Measurements from ENCODE around the gene GPC6.

GPC6 gene

DNA sequence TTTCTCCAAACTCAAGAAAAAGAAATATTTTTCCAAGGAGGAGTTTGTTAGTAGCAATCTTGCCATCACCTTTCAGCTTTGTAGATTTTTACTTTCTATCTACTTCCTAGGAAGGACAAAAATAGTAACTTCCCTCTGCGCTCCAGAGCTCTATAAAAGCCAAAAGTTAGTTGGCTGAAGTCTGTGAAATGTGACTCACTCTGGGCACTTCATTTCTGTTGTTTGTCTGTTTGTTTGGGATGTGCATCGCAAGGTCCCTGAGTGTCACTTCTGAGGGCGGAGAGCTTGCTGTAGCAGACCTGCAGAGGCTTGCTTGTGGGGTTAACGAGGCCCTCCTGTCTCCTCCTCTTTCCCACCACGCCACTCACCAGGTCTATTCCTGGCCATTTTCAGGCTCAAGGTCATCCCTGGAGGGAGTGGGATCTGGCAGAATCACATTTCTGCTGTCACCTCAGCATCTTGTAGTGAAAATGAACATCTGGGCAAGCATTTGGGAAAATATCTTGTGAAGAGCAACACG lies 307.6 kb downstream of the GPC6 start:
- POLR2A ChIA-PET: no interaction called here
- CTCF ChIA-PET: no interaction called here
- Histone ChIP-seq H3K36me3 (ENCODE audit: control insufficient read depth in 2 of 2, insufficient read depth in 1 of 2, low read length in 2 of 2) (no peaks in the 10 kb centered on the region), H3K27ac (ENCODE audit: extremely low read depth, low read depth, low read length) (no peak overlapping the region), H3K4me1 (ENCODE audit: control insufficient read depth, insufficient read depth, low read length) (no peaks in the 10 kb centered on the region), H3K9me3 (ENCODE audit: control insufficient read depth, insufficient read depth, low read depth, low read length) (no peaks in the 10 kb centered on the region), H3K4me3 (ENCODE audit: low read depth, low read length) (no peak overlapping the region)
- TF ChIP-seq ZNF747 (tag by site-specific recombination; IDR thresholded peaks at IDR 0.05) (no peak), YY2 (tag by site-specific recombination; IDR thresholded peaks at IDR 0.05) (no peak), SALL2 (tag by site-specific recombination; IDR thresholded peaks at IDR 0.05; ENCODE audit: borderline replicate concordance) (no peak), ZNF776 (tag by site-specific recombination; IDR thresholded peaks at IDR 0.05; ENCODE audit: borderline replicate concordance) (no peak), ZNF10 (tag by site-specific recombination; IDR thresholded peaks at IDR 0.05) (no peak), BCL11B (tag by site-specific recombination; IDR thresholded peaks at IDR 0.05; ENCODE audit: low read depth) (no peak), ZNF549 (tag by site-specific recombination; IDR thresholded peaks at IDR 0.05) (no peak), ZNF266 (tag by site-specific recombination; IDR thresholded peaks at IDR 0.05; ENCODE audit: low read depth) (no peak), MEIS1 (CRISPR knock-in tag; IDR thresholded peaks at IDR 0.05; ENCODE audit: borderline replicate concordance) (no peak), ZNF341 (tag by site-specific recombination; IDR thresholded peaks at IDR 0.05; ENCODE audit: low read depth) (no peak), ZNF830 (tag by site-specific recombination; IDR thresholded peaks at IDR 0.05; ENCODE audit: low read depth) (no peak), ZNF211 (tag by site-specific recombination; IDR thresholded peaks at IDR 0.05; ENCODE audit: low read depth) (no peak)
- TF ChIP-seq, protein P1, sequence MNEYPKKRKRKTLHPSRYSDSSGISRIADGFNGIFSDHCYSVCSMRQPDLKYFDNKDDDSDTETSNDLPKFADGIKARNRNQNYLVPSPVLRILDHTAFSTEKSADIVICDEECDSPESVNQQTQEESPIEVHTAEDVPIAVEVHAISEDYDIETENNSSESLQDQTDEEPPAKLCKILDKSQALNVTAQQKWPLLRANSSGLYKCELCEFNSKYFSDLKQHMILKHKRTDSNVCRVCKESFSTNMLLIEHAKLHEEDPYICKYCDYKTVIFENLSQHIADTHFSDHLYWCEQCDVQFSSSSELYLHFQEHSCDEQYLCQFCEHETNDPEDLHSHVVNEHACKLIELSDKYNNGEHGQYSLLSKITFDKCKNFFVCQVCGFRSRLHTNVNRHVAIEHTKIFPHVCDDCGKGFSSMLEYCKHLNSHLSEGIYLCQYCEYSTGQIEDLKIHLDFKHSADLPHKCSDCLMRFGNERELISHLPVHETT (tag by site-specific recombination; IDR thresholded peaks at IDR 0.05): no peak
- TF ChIP-seq, protein P2, sequence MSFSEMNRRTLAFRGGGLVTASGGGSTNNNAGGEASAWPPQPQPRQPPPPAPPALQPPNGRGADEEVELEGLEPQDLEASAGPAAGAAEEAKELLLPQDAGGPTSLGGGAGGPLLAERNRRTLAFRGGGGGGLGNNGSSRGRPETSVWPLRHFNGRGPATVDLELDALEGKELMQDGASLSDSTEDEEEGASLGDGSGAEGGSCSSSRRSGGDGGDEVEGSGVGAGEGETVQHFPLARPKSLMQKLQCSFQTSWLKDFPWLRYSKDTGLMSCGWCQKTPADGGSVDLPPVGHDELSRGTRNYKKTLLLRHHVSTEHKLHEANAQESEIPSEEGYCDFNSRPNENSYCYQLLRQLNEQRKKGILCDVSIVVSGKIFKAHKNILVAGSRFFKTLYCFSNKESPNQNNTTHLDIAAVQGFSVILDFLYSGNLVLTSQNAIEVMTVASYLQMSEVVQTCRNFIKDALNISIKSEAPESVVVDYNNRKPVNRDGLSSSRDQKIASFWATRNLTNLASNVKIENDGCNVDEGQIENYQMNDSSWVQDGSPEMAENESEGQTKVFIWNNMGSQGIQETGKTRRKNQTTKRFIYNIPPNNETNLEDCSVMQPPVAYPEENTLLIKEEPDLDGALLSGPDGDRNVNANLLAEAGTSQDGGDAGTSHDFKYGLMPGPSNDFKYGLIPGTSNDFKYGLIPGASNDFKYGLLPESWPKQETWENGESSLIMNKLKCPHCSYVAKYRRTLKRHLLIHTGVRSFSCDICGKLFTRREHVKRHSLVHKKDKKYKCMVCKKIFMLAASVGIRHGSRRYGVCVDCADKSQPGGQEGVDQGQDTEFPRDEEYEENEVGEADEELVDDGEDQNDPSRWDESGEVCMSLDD (tag by site-specific recombination; IDR thresholded peaks at IDR 0.05): no peak
- TF ChIP-seq, protein P3, sequence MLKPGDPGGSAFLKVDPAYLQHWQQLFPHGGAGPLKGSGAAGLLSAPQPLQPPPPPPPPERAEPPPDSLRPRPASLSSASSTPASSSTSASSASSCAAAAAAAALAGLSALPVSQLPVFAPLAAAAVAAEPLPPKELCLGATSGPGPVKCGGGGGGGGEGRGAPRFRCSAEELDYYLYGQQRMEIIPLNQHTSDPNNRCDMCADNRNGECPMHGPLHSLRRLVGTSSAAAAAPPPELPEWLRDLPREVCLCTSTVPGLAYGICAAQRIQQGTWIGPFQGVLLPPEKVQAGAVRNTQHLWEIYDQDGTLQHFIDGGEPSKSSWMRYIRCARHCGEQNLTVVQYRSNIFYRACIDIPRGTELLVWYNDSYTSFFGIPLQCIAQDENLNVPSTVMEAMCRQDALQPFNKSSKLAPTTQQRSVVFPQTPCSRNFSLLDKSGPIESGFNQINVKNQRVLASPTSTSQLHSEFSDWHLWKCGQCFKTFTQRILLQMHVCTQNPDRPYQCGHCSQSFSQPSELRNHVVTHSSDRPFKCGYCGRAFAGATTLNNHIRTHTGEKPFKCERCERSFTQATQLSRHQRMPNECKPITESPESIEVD (tag by site-specific recombination; IDR thresholded peaks at IDR 0.05): no peak

DNA sequence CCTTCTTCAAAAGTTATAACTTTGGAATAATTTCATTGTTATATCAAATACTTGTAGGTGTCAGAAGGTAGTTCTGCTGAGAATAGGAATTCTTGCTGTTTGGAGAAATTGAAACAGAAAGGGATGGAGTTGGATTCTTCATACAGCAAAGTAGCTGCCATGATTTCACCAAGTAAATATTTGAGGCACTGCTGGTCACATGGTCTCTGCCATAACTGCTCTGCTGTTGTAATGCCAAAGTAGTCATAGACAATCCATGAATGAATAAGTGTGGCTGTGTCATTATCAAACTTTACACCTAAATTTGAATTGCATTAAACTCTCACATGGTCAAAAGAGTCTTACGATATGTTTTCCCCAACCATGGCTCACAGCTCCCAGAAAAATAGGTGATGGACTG lies 308.6 kb downstream of the GPC6 start:
- H3K36me3 ChIP-seq (ENCODE audit: control insufficient read depth in 2 of 2, insufficient read depth in 1 of 2, low read length in 2 of 2): no peaks in the 10 kb centered on the region
- TF ChIP-seq MYNN (tag by site-specific recombination; IDR thresholded peaks at IDR 0.05; ENCODE audit: borderline replicate concordance) (no peak), ZFP69B (tag by site-specific recombination; IDR thresholded peaks at IDR 0.05) (no peak), GLIS2 (tag by site-specific recombination; IDR thresholded peaks at IDR 0.05) (no peak), ZFP3 (tag by site-specific recombination; IDR thresholded peaks at IDR 0.05; ENCODE audit: low read depth) (no peak), KLF16 (tag by site-specific recombination; IDR thresholded peaks at IDR 0.05) (no peak), ZNF155 (tag by site-specific recombination; IDR thresholded peaks at IDR 0.05) (no peak), SP7 (tag by site-specific recombination; IDR thresholded peaks at IDR 0.05) (no peak), ZNF416 (tag by site-specific recombination; IDR thresholded peaks at IDR 0.05) (no peak)
- TF ChIP-seq, protein P4, sequence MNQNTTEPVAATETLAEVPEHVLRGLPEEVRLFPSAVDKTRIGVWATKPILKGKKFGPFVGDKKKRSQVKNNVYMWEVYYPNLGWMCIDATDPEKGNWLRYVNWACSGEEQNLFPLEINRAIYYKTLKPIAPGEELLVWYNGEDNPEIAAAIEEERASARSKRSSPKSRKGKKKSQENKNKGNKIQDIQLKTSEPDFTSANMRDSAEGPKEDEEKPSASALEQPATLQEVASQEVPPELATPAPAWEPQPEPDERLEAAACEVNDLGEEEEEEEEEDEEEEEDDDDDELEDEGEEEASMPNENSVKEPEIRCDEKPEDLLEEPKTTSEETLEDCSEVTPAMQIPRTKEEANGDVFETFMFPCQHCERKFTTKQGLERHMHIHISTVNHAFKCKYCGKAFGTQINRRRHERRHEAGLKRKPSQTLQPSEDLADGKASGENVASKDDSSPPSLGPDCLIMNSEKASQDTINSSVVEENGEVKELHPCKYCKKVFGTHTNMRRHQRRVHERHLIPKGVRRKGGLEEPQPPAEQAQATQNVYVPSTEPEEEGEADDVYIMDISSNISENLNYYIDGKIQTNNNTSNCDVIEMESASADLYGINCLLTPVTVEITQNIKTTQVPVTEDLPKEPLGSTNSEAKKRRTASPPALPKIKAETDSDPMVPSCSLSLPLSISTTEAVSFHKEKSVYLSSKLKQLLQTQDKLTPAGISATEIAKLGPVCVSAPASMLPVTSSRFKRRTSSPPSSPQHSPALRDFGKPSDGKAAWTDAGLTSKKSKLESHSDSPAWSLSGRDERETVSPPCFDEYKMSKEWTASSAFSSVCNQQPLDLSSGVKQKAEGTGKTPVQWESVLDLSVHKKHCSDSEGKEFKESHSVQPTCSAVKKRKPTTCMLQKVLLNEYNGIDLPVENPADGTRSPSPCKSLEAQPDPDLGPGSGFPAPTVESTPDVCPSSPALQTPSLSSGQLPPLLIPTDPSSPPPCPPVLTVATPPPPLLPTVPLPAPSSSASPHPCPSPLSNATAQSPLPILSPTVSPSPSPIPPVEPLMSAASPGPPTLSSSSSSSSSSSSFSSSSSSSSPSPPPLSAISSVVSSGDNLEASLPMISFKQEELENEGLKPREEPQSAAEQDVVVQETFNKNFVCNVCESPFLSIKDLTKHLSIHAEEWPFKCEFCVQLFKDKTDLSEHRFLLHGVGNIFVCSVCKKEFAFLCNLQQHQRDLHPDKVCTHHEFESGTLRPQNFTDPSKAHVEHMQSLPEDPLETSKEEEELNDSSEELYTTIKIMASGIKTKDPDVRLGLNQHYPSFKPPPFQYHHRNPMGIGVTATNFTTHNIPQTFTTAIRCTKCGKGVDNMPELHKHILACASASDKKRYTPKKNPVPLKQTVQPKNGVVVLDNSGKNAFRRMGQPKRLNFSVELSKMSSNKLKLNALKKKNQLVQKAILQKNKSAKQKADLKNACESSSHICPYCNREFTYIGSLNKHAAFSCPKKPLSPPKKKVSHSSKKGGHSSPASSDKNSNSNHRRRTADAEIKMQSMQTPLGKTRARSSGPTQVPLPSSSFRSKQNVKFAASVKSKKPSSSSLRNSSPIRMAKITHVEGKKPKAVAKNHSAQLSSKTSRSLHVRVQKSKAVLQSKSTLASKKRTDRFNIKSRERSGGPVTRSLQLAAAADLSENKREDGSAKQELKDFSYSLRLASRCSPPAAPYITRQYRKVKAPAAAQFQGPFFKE (tag by site-specific recombination; IDR thresholded peaks at IDR 0.05; ENCODE audit: borderline replicate concordance): no peak

More for the DNA sequence above, 308.6 kb downstream of the GPC6 start:
- ChIA-PET POLR2A (no interaction called here), CTCF (no interaction called here)
- H3K4me1 ChIP-seq (ENCODE audit: control insufficient read depth, insufficient read depth, low read length): no peaks in the 10 kb centered on the region
- H3K27ac ChIP-seq (ENCODE audit: extremely low read depth, low read depth, low read length): no peak overlapping the region
- no peaks in the 10 kb centered on the region for H3K9me3 ChIP-seq (ENCODE audit: control insufficient read depth, insufficient read depth, low read depth, low read length)
- no peak overlapping the region for H3K4me3 ChIP-seq (ENCODE audit: low read depth, low read length)
